H9 (cell line): ENCODE measurements around the gene PDF. TPM values are rescaled to one million over a fixed set of nuclear protein-coding genes. Genes with fewer than 3 reads are reported as not detected.

Source experiments
- DNase-seq: peaks from one replicate; pipeline ENCODE4 v3.0.0-alpha.2; 2017
- H2AFZ ChIP-seq: one replicate; pipeline ENCODE4 v1.6.1; 2013; ENCODE audit warnings: mild to moderate bottlenecking, low read length, control low read depth, moderate library complexity
- H2AK5ac ChIP-seq: 2 replicates; pipeline ENCODE4 v1.6.1; 2013; ENCODE audit warnings: low read length, control low read depth, mixed read lengths; ENCODE audit not compliant: insufficient read length
- H2BK120ac ChIP-seq: one replicate; pipeline ENCODE4 v1.6.1; 2013; ENCODE audit warnings: low read depth, mild to moderate bottlenecking, low read length, control low read depth, inconsistent platforms; ENCODE audit not compliant: poor library complexity, severe bottlenecking
- H2BK12ac ChIP-seq: 2 replicates; pipeline ENCODE4 v1.6.1; 2013; ENCODE audit warnings: low read length, control low read depth, mixed read lengths, low read depth; ENCODE audit not compliant: insufficient read length
- H2BK15ac ChIP-seq: 2 replicates; pipeline ENCODE4 v1.6.1; 2013; ENCODE audit warnings: low read depth, low read length, control low read depth
- H2BK20ac ChIP-seq: one replicate; pipeline ENCODE4 v1.6.1; 2013; ENCODE audit warnings: low read depth, mild to moderate bottlenecking, low read length, control low read depth, inconsistent platforms; ENCODE audit not compliant: poor library complexity, severe bottlenecking
- H2BK5ac ChIP-seq: 2 replicates; pipeline ENCODE4 v1.6.1; 2013; ENCODE audit warnings: low read length, control low read depth, mixed read lengths; ENCODE audit not compliant: insufficient read length
- H3K14ac ChIP-seq: 2 replicates; pipeline ENCODE4 v1.6.1; 2013; ENCODE audit warnings: low read length, control low read depth; ENCODE audit not compliant: insufficient read depth
- H3K18ac ChIP-seq: 2 replicates; pipeline ENCODE4 v1.6.1; 2013; ENCODE audit warnings: low read depth, mild to moderate bottlenecking, mixed read lengths, low read length, control low read depth; ENCODE audit not compliant: insufficient read length
- H3K23ac ChIP-seq: 2 replicates; pipeline ENCODE4 v1.6.1; 2013; ENCODE audit warnings: low read length, control low read depth, mixed read lengths, low read depth; ENCODE audit not compliant: insufficient read length
- H3K23me2 ChIP-seq: 2 replicates; pipeline ENCODE4 v1.6.1; 2013; ENCODE audit warnings: low read depth, mild to moderate bottlenecking, mixed read lengths, low read length, control low read depth; ENCODE audit not compliant: insufficient read length, poor library complexity, severe bottlenecking
- H3K27ac ChIP-seq: 2 replicates; pipeline ENCODE4 v1.5.1; 2013; ENCODE audit warnings: low read length, control low read depth, mixed read lengths, low read depth; ENCODE audit not compliant: insufficient read length
- H3K27me3 ChIP-seq: 2 replicates; pipeline ENCODE4 v1.6.1; 2013; ENCODE audit warnings: low read length, control low read depth, inconsistent platforms; ENCODE audit not compliant: insufficient read depth
- H3K4ac ChIP-seq: 2 replicates; pipeline ENCODE4 v1.6.1; 2013; ENCODE audit warnings: low read depth, mild to moderate bottlenecking, control low read depth, inconsistent platforms, low read length, moderate library complexity
- H3K4me1 ChIP-seq: 2 replicates; pipeline ENCODE4 v1.6.1; 2013; ENCODE audit warnings: low read length, control low read depth, inconsistent platforms; ENCODE audit not compliant: insufficient read depth
- H3K4me2 ChIP-seq: 2 replicates; pipeline ENCODE4 v1.6.1; 2013; ENCODE audit warnings: low read length, control low read depth, mixed read lengths; ENCODE audit not compliant: insufficient read length, insufficient read depth
- H3K56ac ChIP-seq: 2 replicates; pipeline ENCODE4 v1.6.1; 2013; ENCODE audit warnings: low read depth, mild to moderate bottlenecking, mixed read lengths, low read length, control low read depth; ENCODE audit not compliant: insufficient read length
- H3K79me1 ChIP-seq: 2 replicates; pipeline ENCODE4 v1.6.1; 2013; ENCODE audit warnings: low read depth, mild to moderate bottlenecking, moderate library complexity, low read length, control low read depth, inconsistent platforms; ENCODE audit not compliant: insufficient read depth, poor library complexity, severe bottlenecking
- H3K79me2 ChIP-seq: 2 replicates; pipeline ENCODE4 v1.6.1; 2013; ENCODE audit warnings: low read length, control low read depth, inconsistent platforms; ENCODE audit not compliant: insufficient read depth
- H3K9ac ChIP-seq: 2 replicates; pipeline ENCODE4 v1.6.1; 2013; ENCODE audit warnings: low read length, control low read depth, mixed read lengths; ENCODE audit not compliant: insufficient read length; ENCODE audit errors: extremely low read depth
- H3K9me3 ChIP-seq: one replicate; pipeline ENCODE4 v1.6.1; 2013; ENCODE audit warnings: low read depth, low read length, inconsistent platforms; ENCODE audit not compliant: control insufficient read depth
- H3T11ph ChIP-seq: one replicate; pipeline ENCODE4 v1.6.1; 2013; ENCODE audit warnings: mild to moderate bottlenecking, low read length, control low read depth, inconsistent platforms
- H4K20me1 ChIP-seq: one replicate; pipeline ENCODE4 v1.6.1; 2013; ENCODE audit not compliant: control insufficient read depth, insufficient read length, insufficient read depth
- H4K5ac ChIP-seq: 2 replicates; pipeline ENCODE4 v1.6.1; 2013; ENCODE audit warnings: low read depth, mild to moderate bottlenecking, mixed read lengths, low read length, control low read depth; ENCODE audit not compliant: insufficient read length
- H4K8ac ChIP-seq: replicated peaks from 2 replicates; pipeline ENCODE4 v1.6.1; 2013; ENCODE audit warnings: low read length, control low read depth, mixed read lengths, low read depth; ENCODE audit not compliant: insufficient read length
- H4K91ac ChIP-seq: 2 replicates; pipeline ENCODE4 v1.6.1; 2013; ENCODE audit warnings: low read depth, mild to moderate bottlenecking, moderate library complexity, mixed read lengths, low read length, control low read depth; ENCODE audit not compliant: insufficient read length
- H3K27ac Mint-ChIP-seq, 3 experiments: 2 replicates in 2 of 3; 3 replicates in 1 of 3; pipeline ENCODE4 v1.8.0; 2020 to 2021; ENCODE audit warnings: mixed read lengths in 3 of 3, mild to moderate bottlenecking in 1 of 3, moderate library complexity in 1 of 3
- H3K27me3 Mint-ChIP-seq: 2 replicates; pipeline ENCODE4 v1.8.0; 2021; ENCODE audit warnings: low read depth, mild to moderate bottlenecking, moderate library complexity, mixed read lengths
- H3K36me3 Mint-ChIP-seq, 3 experiments: 2 replicates in 2 of 3; 3 replicates in 1 of 3; pipeline ENCODE4 v1.8.0; 2020 to 2021; ENCODE audit warnings: low read depth in 3 of 3, mixed read lengths in 3 of 3; ENCODE audit not compliant: insufficient read depth in 1 of 3
- H3K4me1 Mint-ChIP-seq, 2 experiments: 2 replicates each; pipeline ENCODE4 v1.8.0; 2020; ENCODE audit warnings: mixed read lengths in 2 of 2
- H3K4me3 Mint-ChIP-seq, 2 experiments: 2 replicates in 1 of 2; 3 replicates in 1 of 2; pipeline ENCODE4 v1.8.0; 2020 to 2021; ENCODE audit warnings: mild to moderate bottlenecking in 2 of 2, mixed read lengths in 2 of 2, moderate library complexity in 1 of 2
- H3K9me3 Mint-ChIP-seq, 2 experiments: 2 replicates in 1 of 2; 3 replicates in 1 of 2; pipeline ENCODE4 v1.8.0; 2020; ENCODE audit warnings: mild to moderate bottlenecking in 2 of 2, mixed read lengths in 2 of 2, moderate library complexity in 1 of 2
- WGBS: extraction: QIAGEN DNeasy Blood & Tissue Kit; methylation state at CpG from one replicate; pipeline ENCODE4 v1.1.7; 2013; ENCODE audit warnings: missing lambda C conversion rate, low lambda C conversion rate, mixed read lengths; ENCODE audit not compliant: insufficient read length; ENCODE audit errors: extremely low coverage; 5-methylcytosine and 5-hydroxymethylcytosine counted together
- total RNA-seq: library from RNA; stranded (reverse); gene quantifications from 2 replicates; pipeline ENCODE4 v1.2.1, GENCODE V29; 2021
- TF ChIP-seq, protein P1 (sequence below): fragments of 200-600 bp; sonication (generic); conservative IDR thresholded peaks from 3 replicates; pipeline ENCODE4 v1.8.0; 2021; ENCODE audit warnings: antibody characterized with exemption, mild to moderate bottlenecking

The PDF gene
- total RNA-seq, 1 experiment from 2014 or later, result 36.4 TPM

DNA sequence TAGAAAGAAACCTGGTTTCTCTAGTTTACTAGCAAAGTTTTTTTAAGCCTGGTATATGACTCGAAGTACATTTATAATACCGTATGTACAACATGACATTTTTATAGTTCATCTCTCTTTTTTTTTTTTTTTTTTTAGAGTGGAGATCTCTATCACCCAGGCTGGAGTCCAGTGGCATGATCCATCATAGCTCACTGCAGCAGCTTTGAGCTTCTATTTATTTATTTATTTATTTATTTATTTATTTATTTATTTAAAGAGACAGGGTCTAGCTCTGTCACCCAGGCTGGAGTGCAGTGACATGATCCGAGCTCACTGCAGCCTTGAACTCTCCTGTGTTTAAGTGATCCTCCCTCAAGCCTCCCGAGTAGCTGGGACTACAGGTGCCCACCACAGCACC is 45.1 kb downstream of the PDF start:
- H4K8ac ChIP-seq, result no peak overlapping the region
- DNase-seq, result no peak
- H3K14ac ChIP-seq, result no peak overlapping the region
- no peaks in the 10 kb centered on the region for H3K9me3 ChIP-seq
- H3K27ac ChIP-seq, result no peak overlapping the region
- H2BK5ac ChIP-seq, result no peak overlapping the region
- Mint-ChIP-seq H3K36me3 (peaks cover 0 to 10% (median 5%) of the 10 kb centered on the region in 3 experiments; a peak in 5 of 7 replicates), H3K9me3 (no peaks in the 10 kb centered on the region), H3K27ac (no peak overlapping the region), H3K4me1 (no peaks in the 10 kb centered on the region), H3K4me3 (no peak overlapping the region), H3K27me3 (no peaks in the 10 kb centered on the region)
- no peaks in the 10 kb centered on the region for H3K79me1 ChIP-seq
- H3T11ph ChIP-seq, result no peak overlapping the region
- no peak overlapping the region for H4K5ac ChIP-seq
- no peak overlapping the region for H3K4me2 ChIP-seq
- no peak overlapping the region for H2BK15ac ChIP-seq
- no peaks in the 10 kb centered on the region for H3K27me3 ChIP-seq
- no peak overlapping the region for H2BK12ac ChIP-seq
- H4K91ac ChIP-seq, result no peak overlapping the region
- no peak overlapping the region for H3K23ac ChIP-seq
- no peak overlapping the region for H2AFZ ChIP-seq
- no peak overlapping the region for H3K18ac ChIP-seq
- H2BK20ac ChIP-seq, result no peak overlapping the region
- H4K20me1 ChIP-seq, result no peaks in the 10 kb centered on the region
- H3K79me2 ChIP-seq, result no peaks in the 10 kb centered on the region
- no peaks in the 10 kb centered on the region for H3K4me1 ChIP-seq
- no peak overlapping the region for H3K9ac ChIP-seq
- no peak overlapping the region for H2BK120ac ChIP-seq
- H2AK5ac ChIP-seq, result no peak overlapping the region
- no CpG with 5 or more reads among the region's 4 CpGs for WGBS
- TF ChIP-seq, protein P1, sequence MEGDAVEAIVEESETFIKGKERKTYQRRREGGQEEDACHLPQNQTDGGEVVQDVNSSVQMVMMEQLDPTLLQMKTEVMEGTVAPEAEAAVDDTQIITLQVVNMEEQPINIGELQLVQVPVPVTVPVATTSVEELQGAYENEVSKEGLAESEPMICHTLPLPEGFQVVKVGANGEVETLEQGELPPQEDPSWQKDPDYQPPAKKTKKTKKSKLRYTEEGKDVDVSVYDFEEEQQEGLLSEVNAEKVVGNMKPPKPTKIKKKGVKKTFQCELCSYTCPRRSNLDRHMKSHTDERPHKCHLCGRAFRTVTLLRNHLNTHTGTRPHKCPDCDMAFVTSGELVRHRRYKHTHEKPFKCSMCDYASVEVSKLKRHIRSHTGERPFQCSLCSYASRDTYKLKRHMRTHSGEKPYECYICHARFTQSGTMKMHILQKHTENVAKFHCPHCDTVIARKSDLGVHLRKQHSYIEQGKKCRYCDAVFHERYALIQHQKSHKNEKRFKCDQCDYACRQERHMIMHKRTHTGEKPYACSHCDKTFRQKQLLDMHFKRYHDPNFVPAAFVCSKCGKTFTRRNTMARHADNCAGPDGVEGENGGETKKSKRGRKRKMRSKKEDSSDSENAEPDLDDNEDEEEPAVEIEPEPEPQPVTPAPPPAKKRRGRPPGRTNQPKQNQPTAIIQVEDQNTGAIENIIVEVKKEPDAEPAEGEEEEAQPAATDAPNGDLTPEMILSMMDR, result no peak
- no peak overlapping the region for H3K4ac ChIP-seq
- no peaks in the 10 kb centered on the region for H3K23me2 ChIP-seq
- H3K56ac ChIP-seq, result no peak overlapping the region
